Astrocyte of the spinal cord (primary cell): Measurements from ENCODE around the gene DDX23.

ENCODE experiments used
- DNase-seq: peaks from one replicate; pipeline ENCODE4 v3.0.0; 2011; ENCODE audit warnings: low read depth, low spot score
- H3K4me3 ChIP-seq: 2 replicates; pipeline ENCODE4 v1.5.1; 2011; ENCODE audit warnings: low read depth, mild to moderate bottlenecking, low read length, moderate library complexity
- in situ Hi-C: cut with HindIII; loops from 2 replicates; pipeline ENCODE4 v1.10.0; 2017; ENCODE audit warnings: low sequenced_read_pairs
- TF ChIP-seq, protein P1 (sequence below): IDR thresholded peaks from 2 replicates; pipeline ENCODE4 v1.5.1; 2012; ENCODE audit warnings: low read depth, mild to moderate bottlenecking, low read length, inconsistent platforms

DDX23 gene

DNA sequence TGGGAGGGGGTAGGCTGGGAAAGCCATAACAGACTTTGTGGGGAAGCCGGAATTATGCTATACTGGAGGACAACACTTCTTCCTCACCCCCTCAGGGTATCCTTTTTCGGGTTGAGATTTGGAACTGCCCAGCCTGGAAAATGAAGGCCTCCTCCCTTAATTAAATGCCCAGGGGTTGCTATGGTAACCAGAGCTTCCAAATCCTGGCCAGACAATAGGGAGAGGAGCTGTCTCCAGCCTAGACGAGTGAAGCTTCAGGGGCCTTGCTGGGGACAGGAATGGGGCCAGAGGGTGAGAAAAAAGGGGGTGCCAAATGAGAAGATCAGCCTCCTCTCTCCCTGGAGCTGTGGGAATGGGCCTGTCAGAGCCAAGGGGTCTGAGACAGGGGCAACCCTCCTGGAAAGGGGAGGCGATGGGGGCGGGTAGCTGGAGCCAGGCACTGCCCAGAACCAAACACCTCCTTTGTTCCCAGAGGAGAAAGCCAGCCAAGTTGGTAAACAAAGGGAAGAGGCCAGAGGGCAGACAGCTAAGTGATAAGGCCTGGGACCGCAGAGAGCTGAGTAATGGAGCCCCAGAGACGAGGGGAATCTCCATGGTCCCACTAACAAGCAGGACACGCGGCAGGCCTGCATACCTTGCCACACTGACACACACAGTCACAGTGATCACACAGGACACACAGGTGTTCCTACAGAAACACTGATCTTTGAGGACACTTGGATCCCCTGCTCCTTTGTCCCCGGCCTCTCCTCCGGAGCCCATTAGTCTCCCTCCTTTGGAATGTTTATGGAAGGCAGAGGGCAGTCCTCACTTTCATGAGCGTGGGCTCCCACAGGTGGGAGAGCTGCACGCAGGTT lies 31.6 kb upstream of the DDX23 start:
- in situ Hi-C loops = no loop called here
- TF ChIP-seq, protein P1, sequence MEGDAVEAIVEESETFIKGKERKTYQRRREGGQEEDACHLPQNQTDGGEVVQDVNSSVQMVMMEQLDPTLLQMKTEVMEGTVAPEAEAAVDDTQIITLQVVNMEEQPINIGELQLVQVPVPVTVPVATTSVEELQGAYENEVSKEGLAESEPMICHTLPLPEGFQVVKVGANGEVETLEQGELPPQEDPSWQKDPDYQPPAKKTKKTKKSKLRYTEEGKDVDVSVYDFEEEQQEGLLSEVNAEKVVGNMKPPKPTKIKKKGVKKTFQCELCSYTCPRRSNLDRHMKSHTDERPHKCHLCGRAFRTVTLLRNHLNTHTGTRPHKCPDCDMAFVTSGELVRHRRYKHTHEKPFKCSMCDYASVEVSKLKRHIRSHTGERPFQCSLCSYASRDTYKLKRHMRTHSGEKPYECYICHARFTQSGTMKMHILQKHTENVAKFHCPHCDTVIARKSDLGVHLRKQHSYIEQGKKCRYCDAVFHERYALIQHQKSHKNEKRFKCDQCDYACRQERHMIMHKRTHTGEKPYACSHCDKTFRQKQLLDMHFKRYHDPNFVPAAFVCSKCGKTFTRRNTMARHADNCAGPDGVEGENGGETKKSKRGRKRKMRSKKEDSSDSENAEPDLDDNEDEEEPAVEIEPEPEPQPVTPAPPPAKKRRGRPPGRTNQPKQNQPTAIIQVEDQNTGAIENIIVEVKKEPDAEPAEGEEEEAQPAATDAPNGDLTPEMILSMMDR = no peak
- DNase-seq = no peak
- no peak overlapping the region for H3K4me3 ChIP-seq

DNA sequence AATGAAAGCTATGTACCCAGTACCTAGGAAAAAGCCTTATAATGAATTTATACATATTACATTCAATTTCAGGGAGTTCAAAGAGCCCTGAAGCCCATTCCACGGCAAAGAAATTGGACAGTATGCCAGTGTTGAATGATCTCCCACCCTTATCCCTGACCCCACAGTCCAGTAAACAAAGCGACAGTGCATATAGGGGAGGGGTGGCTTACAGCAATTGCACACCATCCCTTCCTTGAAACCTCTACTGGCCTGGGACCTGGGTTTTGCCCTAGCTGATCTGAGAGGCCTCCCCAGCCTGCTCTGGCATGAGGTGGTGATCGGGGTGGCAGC lies 31.0 kb upstream of the DDX23 start:
- no peak for DNase-seq
- H3K4me3 ChIP-seq = no peak overlapping the region
- TF ChIP-seq, protein P1 = no peak
- in situ Hi-C loops = no loop called here

DNA sequence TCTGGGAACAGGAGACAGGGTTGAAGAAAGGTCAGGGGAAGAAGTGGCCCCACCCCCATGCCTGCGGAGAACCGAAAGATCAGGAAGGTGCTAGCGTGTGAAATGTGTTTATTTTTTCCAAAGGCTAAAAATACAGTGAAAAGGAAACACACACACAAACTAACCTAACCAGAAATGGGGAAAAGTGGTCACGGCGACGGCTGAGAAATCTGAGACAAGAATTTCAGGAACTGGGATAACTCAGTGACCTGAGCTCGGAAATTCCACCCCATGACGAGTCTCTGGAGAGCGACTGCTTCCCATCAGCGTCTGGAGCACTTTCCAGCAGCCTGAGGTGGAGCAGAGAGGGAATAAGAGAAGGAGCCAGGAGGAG lies 30.3 kb upstream of the DDX23 start:
- DNase-seq = peak; percentile 12
- TF ChIP-seq, protein P1 = no peak
- in situ Hi-C loops = no loop called here
- H3K4me3 ChIP-seq = no peak overlapping the region

DNA sequence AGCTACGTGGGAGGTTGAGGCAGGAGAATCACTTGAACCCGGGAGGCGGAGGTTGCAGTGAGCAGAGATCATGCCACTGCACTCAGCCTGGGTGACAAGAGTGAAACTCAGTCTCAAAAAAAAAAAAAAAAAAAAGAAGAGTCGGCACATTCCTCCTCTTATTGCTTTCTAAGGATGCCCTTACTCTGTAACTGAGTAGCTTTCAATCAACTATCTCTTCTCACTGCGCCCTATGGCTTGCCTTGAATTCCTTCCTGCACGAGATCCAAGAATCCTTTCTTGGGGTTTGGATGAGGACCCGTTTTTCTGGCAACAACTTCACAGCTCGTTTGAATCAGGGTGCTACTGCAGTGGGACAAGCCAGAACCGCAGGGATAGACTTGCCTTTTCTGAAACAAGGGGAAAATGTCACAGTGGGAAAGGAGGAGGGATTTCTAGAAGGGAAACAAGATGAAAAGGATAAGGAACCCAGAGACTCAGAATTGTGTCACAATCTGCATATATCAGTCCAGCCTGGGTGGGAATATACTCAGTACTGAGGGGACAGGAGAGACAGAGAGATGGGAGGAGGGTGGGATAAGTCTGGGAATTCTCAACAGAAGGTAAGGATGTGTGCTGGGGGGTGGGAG lies 29.8 kb upstream of the DDX23 start:
- TF ChIP-seq, protein P1 = no peak
- in situ Hi-C loops = no loop called here
- no peak for DNase-seq
- no peak overlapping the region for H3K4me3 ChIP-seq

DNA sequence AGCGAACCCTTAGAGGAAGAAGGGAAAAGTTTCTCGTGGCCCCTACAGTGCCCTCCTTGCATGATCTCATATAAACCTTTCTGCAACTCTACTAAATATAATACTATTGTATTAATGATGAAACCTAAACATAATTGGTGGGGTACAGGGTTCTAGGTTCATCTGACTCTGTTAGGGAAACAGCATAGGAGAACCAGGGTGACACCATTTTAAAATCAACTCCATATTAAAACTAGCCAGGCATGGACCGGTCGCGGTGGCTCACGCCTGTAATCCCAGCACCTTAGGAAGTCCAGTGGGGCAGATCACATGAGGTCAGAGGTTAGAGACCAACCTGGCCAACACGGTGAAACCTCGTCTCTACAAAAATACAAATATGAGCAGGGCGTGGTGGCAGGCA lies 28.7 kb upstream of the DDX23 start:
- TF ChIP-seq, protein P1 = no peak
- DNase-seq = no peak
- in situ Hi-C loops = no loop called here

DNA sequence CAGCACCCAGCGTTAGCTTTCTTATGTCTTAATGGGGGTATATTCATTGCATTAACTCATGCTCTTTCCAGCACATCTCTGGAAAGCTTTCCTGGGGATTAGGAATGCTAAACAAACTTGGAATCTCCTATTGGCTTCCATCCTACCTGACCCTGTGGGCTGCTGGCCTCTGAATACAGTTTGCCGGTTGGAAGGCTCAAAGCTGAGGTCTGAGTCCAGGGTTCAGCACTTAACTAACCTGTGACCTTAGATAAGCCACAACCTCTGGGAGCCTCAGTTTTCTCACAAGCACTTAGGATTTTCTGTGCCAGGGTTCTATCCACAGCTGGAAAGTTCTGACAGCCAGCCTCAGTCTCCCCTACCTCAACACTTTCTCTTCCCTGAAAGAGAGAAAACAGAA lies 26.6 kb upstream of the DDX23 start:
- no peak for DNase-seq
- in situ Hi-C loops = no loop called here
- no peak overlapping the region for H3K4me3 ChIP-seq
- TF ChIP-seq, protein P1 = no peak

More for the DNA sequence above, 28.7 kb upstream of the DDX23 start:
- no peak overlapping the region for H3K4me3 ChIP-seq
